GM19455 (cell line): Measurements from ENCODE around the gene SLC5A3.
A peak's percentile ranks its signal among the peaks of the same experiment; 100 is the strongest.

Source experiments
- ATAC-seq: cut with Tn5 transposase; IDR thresholded peaks from one replicate; pipeline ENCODE4 v1.9.1; 2021; ENCODE audit not compliant: unreplicated experiment

SLC5A3 gene

GRCh38 chr21:34065027-34065426 is 8.4 kb upstream of the SLC5A3 start:
- ATAC-seq = no peak

GRCh38 chr21:34071683-34072082 is 1.7 kb upstream of the SLC5A3 start:
- ATAC-seq = no peak

GRCh38 chr21:34072145-34073031 is 990 bp upstream of the SLC5A3 start:
- ATAC-seq = peak; percentile 2

- peak; percentile 44 for ATAC-seq
Measured at GRCh38 chr21:34073749-34074282, 438 bp downstream of the SLC5A3 start.

GRCh38 chr21:34074283-34075090 is 1.1 kb downstream of the SLC5A3 start:
- no peak for ATAC-seq

- no peak for ATAC-seq
Measured at GRCh38 chr21:34075091-34075425, 1.7 kb downstream of the SLC5A3 start.

GRCh38 chr21:34075760-34076660 is 2.6 kb downstream of the SLC5A3 start:
- ATAC-seq = no peak

GRCh38 chr21:34076835-34077234 is 3.5 kb downstream of the SLC5A3 start:
- no peak for ATAC-seq

- ATAC-seq = no peak
Measured at GRCh38 chr21:34077888-34078287, 4.5 kb downstream of the SLC5A3 start.

GRCh38 chr21:34078915-34079314 is 5.5 kb downstream of the SLC5A3 start:
- ATAC-seq = no peak

- no peak for ATAC-seq
Measured at GRCh38 chr21:34080710-34081109, 7.3 kb downstream of the SLC5A3 start.

GRCh38 chr21:34082769-34083168 is 9.4 kb downstream of the SLC5A3 start:
- ATAC-seq = no peak

GRCh38 chr21:34083357-34083756 is 10.0 kb downstream of the SLC5A3 start:
- no peak for ATAC-seq

GRCh38 chr21:34085129-34085528 is 11.8 kb downstream of the SLC5A3 start:
- ATAC-seq = no peak

GRCh38 chr21:34086887-34087306 is 13.5 kb downstream of the SLC5A3 start:
- no peak for ATAC-seq

- no peak for ATAC-seq
Measured at GRCh38 chr21:34088752-34089151, 15.4 kb downstream of the SLC5A3 start.

- no peak for ATAC-seq
Measured at GRCh38 chr21:34091032-34091431, 17.7 kb downstream of the SLC5A3 start.

- no peak for ATAC-seq
Measured at GRCh38 chr21:34091607-34092006, 18.2 kb downstream of the SLC5A3 start.

GRCh38 chr21:34092262-34092921 is 19.0 kb downstream of the SLC5A3 start:
- ATAC-seq = no peak

GRCh38 chr21:34093083-34093482 is 19.7 kb downstream of the SLC5A3 start:
- no peak for ATAC-seq
